HepG2 (cell line): ENCODE results near the gene POU2F2. TPM values are rescaled to one million over a fixed set of nuclear protein-coding genes. Genes with fewer than 3 reads are reported as not detected.

Experiments
- ATAC-seq: fragments of 200-7000 bp; cut with Tn5 transposase; 3 replicates; pipeline ENCODE4 v1.9.1; 2020; ENCODE audit warnings: mild to moderate bottlenecking, moderate library complexity
- BruUV-seq: library from RNA; stranded (reverse); fragments of 400-500 nt; replicated peaks from 2 replicates; lab custom pipeline; 2021; lab: Mats Ljungman, UMichigan
- CTCF ChIA-PET: fragments of 300-600 bp; formaldehyde crosslinking; extraction: SDS; loops from one replicate; lab custom pipeline; 2021; ENCODE audit warnings: low total read pairs, inconsistent platforms, low intra/inter-chr PET ratio; lab: Yijun Ruan, JAX
- POLR2A ChIA-PET: fragments of 350-600 bp; sonication (Branson Sonifier 250); formaldehyde crosslinking; loops from one replicate; lab custom pipeline; 2020; ENCODE audit warnings: antibody characterized with exemption, inconsistent platforms; lab: Yijun Ruan, JAX
- DNase-seq: peaks from one replicate; pipeline ENCODE4 v3.0.0-alpha.2; 2015; ENCODE audit warnings: low spot score
- FAIRE-seq: peaks from 3 replicates; lab custom pipeline; 2011; peaks lifted over from hg19 to GRCh38; lab: Jason Lieb, UNC
- H2AFZ ChIP-seq: one replicate; pipeline ENCODE4 v1.6.1; 2011; ENCODE audit warnings: low read length, inconsistent platforms
- H3K27ac ChIP-seq: fragments of 300-600 bp; 3 replicates; pipeline ENCODE4 v1.8.0; 2011; ENCODE audit warnings: mixed run types, mild to moderate bottlenecking, mixed read lengths, low read length, inconsistent platforms; ENCODE audit not compliant: insufficient read depth; ENCODE audit errors: extremely low read length
- H3K27me3 ChIP-seq, 2 experiments: fragments of 200-600 bp in 1 of 2; 2 replicates in 1 of 2; 3 replicates in 1 of 2; pipeline versions ENCODE4 v1.6.0 to v1.8.0; 2011; ENCODE audit warnings: low read length in 2 of 2, mild to moderate bottlenecking in 2 of 2, moderate library complexity in 2 of 2, inconsistent platforms in 1 of 2; ENCODE audit not compliant: insufficient read depth in 2 of 2, control insufficient read depth in 1 of 2
- H3K36me3 ChIP-seq, 2 experiments: fragments of 200-600 bp in 1 of 2; replicated peaks in 1 of 2; 2 replicates in 1 of 2; 3 replicates in 1 of 2; pipeline versions ENCODE4 v1.5.1 to v1.8.0; 2011; ENCODE audit warnings: low read length in 2 of 2, inconsistent platforms in 1 of 2; ENCODE audit not compliant: insufficient read depth in 2 of 2, control insufficient read depth in 1 of 2
- H3K4me1 ChIP-seq: 2 replicates; pipeline ENCODE4 v1.5.1; 2012; ENCODE audit warnings: low read length, inconsistent platforms; ENCODE audit not compliant: insufficient read depth
- H3K4me2 ChIP-seq: 2 replicates; pipeline ENCODE4 v1.6.0; 2011; ENCODE audit warnings: low read depth, low read length, inconsistent platforms
- H3K4me3 ChIP-seq, 3 experiments: fragments of 200-600 bp in 1 of 3; sonication (generic), shearing (Covaris generic) in 1 of 3; replicated peaks in 1 of 3; 2 replicates each; pipeline ENCODE4 v1.5.1; 2011 to 2016; ENCODE audit warnings: low read length in 3 of 3, inconsistent platforms in 2 of 3, low read depth in 2 of 3, mild to moderate bottlenecking in 2 of 3, control low read depth in 1 of 3, mixed read lengths in 1 of 3; ENCODE audit not compliant: insufficient read depth in 1 of 3
- H3K79me2 ChIP-seq: one replicate; pipeline ENCODE4 v1.6.1; 2011; ENCODE audit warnings: low read length, inconsistent platforms; ENCODE audit not compliant: insufficient read depth
- H3K9ac ChIP-seq: 2 replicates; pipeline ENCODE4 v1.6.0; 2011; ENCODE audit warnings: mild to moderate bottlenecking, low read depth, low read length, inconsistent platforms; ENCODE audit not compliant: insufficient read depth
- H3K9me3 ChIP-seq: 2 replicates; pipeline ENCODE4 v1.5.1; 2012; ENCODE audit warnings: mild to moderate bottlenecking, low read length
- H4K20me1 ChIP-seq: 2 replicates; pipeline ENCODE4 v1.6.0; 2011; ENCODE audit warnings: inconsistent platforms, mild to moderate bottlenecking, low read length, moderate library complexity; ENCODE audit not compliant: insufficient read depth
- AHR ChIP-seq: IDR thresholded peaks from 2 replicates; pipeline ENCODE4 v1.6.1; 2018; ENCODE audit warnings: missing genetic modification reagents, missing compliant biosample characterization
- FOXP1 ChIP-seq, 2 experiments: fragments of 450-650 bp in 1 of 2; IDR thresholded peaks; 2 replicates each; pipeline ENCODE4 v1.6.1; 2017 to 2018; ENCODE audit warnings: antibody characterized with exemption in 1 of 2
- JUNB ChIP-seq: sonication (generic); formaldehyde crosslinking; IDR thresholded peaks from 2 replicates; pipeline ENCODE4 v1.8.0; 2022; ENCODE audit warnings: missing genetic modification reagents, mild to moderate bottlenecking, borderline replicate concordance
- KDM2A ChIP-seq: sonication (generic); formaldehyde crosslinking; IDR thresholded peaks from 2 replicates; pipeline ENCODE4 v1.4.0; 2020; ENCODE audit warnings: low read depth, missing genetic modification reagents, borderline replicate concordance
- MEIS1 ChIP-seq: sonication (generic); formaldehyde crosslinking; IDR thresholded peaks from 2 replicates; pipeline ENCODE4 v1.9.0; 2021; ENCODE audit warnings: mild to moderate bottlenecking, missing genetic modification reagents, moderate library complexity, borderline replicate concordance
- NPAS2 ChIP-seq: sonication (generic); formaldehyde crosslinking; IDR thresholded peaks from 2 replicates; pipeline ENCODE4 v1.8.0; 2022; ENCODE audit warnings: mild to moderate bottlenecking, missing genetic modification reagents, borderline replicate concordance
- SIX1 ChIP-seq: sonication (generic); formaldehyde crosslinking; IDR thresholded peaks from 2 replicates; pipeline ENCODE4 v1.4.0; 2020; ENCODE audit warnings: missing genetic modification reagents, borderline replicate concordance
- ZBTB7B ChIP-seq: sonication (generic); formaldehyde crosslinking; IDR thresholded peaks from 2 replicates; pipeline ENCODE4 v1.4.0; 2020; ENCODE audit warnings: missing genetic modification reagents
- ZIK1 ChIP-seq: sonication (generic); formaldehyde crosslinking; IDR thresholded peaks from 2 replicates; pipeline ENCODE4 v1.5.0; 2020; ENCODE audit warnings: mild to moderate bottlenecking, low read depth, missing genetic modification reagents, borderline replicate concordance
- ZNF136 ChIP-seq: sonication (generic); formaldehyde crosslinking; IDR thresholded peaks from 2 replicates; pipeline ENCODE4 v1.8.1; 2022; ENCODE audit warnings: low read depth, mild to moderate bottlenecking, moderate library complexity, missing genetic modification reagents
- ZNF34 ChIP-seq: sonication (generic); formaldehyde crosslinking; IDR thresholded peaks from 2 replicates; pipeline ENCODE4 v1.4.0; 2020; ENCODE audit warnings: mild to moderate bottlenecking, missing genetic modification reagents, borderline replicate concordance
- ZNF557 ChIP-seq: sonication (generic); formaldehyde crosslinking; IDR thresholded peaks from 2 replicates; pipeline ENCODE4 v1.4.0; 2020; ENCODE audit warnings: missing genetic modification reagents
- ZNF83 ChIP-seq: sonication (generic); formaldehyde crosslinking; IDR thresholded peaks from 2 replicates; pipeline ENCODE4 v1.4.0; 2020; ENCODE audit warnings: missing genetic modification reagents, mild to moderate bottlenecking, borderline replicate concordance
- WGBS: methylation state at CpG from one replicate; pipeline ENCODE4 v1.1.6; 2017; ENCODE audit warnings: low lambda C conversion rate; 5-methylcytosine and 5-hydroxymethylcytosine counted together
- in situ Hi-C: cut with HindIII; loops from 2 replicates; pipeline ENCODE4 v1.10.0; 2017; ENCODE audit warnings: low pct_unique_long_range_greater_than_20kb; ENCODE audit not compliant: extremely low pct_ligation_motif_present
- intact Hi-C: fragments of 100-400 bp; cut with micrococcal nuclease; formaldehyde crosslinking; loops from one replicate; pipeline ENCODE4 v1.10.0; 2022; ENCODE audit not compliant: unreplicated experiment
- polyA plus RNA-seq, 8 experiments: library from polyadenylated mRNA; depleted of rRNA in 3 of 8; stranded (reverse) in 7 of 8; unstranded in 1 of 8; fragments of >200 nt; fragmentation: Illumina TruSeq in 4 of 8; extraction: Trizol in 4 of 8; gene quantifications; 2 replicates each; pipeline versions ENCODE4 v1.2.1 to v1.2.3, GENCODE V29; 2011 to 2016; ENCODE audit warnings: low read depth in 4 of 8, missing spikeins in 1 of 8, mixed read lengths in 1 of 8; ENCODE audit not compliant: insufficient read depth in 1 of 8
- total RNA-seq, 5 experiments: library from RNA; depleted of rRNA; stranded (reverse); fragments of >200 nt; fragmentation: Illumina TruSeq; extraction: Trizol; gene quantifications; 2 replicates each; pipeline ENCODE4 v1.2.3, GENCODE V29; 2016; ENCODE audit warnings: low read depth in 1 of 5
- TF ChIP-seq, protein P1 (sequence below): sonication (generic); formaldehyde crosslinking; IDR thresholded peaks from 2 replicates; pipeline ENCODE4 v1.5.1; 2020; ENCODE audit warnings: missing genetic modification reagents, mild to moderate bottlenecking, borderline replicate concordance
- TF ChIP-seq, protein P2 (sequence below): IDR thresholded peaks from 2 replicates; pipeline ENCODE4 v1.6.1; 2016; ENCODE audit warnings: missing genetic modification reagents, missing compliant biosample characterization
- TF ChIP-seq, protein P3 (sequence below): IDR thresholded peaks from 2 replicates; pipeline ENCODE4 v1.6.1; 2016

The POU2F2 gene
- total and polyA plus RNA-seq, 2 of the 13 experiments (the other 11 are each of a cell fraction or from before 2014, with no cell fraction given): 0.09 to 0.17 TPM

DNA sequence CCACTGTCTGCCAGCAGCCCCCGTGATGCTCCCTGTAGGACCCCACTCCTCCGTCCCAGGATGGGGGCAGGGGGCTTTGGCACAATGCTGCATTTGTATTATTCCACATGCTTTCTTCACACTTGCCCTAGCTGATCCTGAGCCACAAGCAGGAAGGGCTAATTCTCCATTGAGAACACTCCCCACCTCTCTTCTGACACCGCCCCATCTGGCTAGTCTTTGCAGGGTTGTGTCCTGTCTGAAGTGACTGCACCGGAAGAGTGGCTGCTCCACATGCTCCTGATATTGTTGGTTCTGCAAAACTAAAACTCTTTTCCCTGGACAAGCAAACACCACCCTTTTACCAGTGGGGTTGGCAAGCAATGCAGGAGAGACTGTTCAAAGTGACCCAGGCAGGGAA is 38.3 kb downstream of the POU2F2 start (continued):
- TF ChIP-seq SIX1 (CRISPR knock-in tag) (no peak), ZIK1 (CRISPR knock-in tag) (no peak), JUNB (CRISPR knock-in tag) (no peak), ZNF136 (CRISPR knock-in tag) (no peak)

DNA sequence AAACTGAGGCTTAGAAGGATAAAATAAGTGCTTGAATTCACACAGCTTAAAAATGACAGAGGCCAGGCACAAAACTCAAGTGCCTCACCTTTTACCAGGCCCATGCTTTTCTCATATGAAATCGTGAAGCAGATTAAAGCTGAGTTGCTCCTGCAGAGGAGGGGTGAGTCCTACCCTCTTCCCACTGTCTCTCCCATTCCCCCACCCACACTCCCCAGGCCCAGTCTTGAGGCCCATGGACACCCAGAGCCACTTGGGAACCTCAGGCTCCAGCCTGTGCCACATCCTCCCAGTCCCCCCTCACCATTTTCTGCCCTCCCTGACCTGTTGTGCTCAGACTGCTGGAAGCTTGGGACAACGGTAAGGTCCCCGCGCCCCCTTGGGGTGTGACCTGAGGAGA is 38.7 kb downstream of the POU2F2 start:
- WGBS: 10% methylated on average over 2 of the region's 4 CpGs
- Histone ChIP-seq H3K36me3 (no peaks in the 10 kb centered on the region), H3K4me3 (no peak overlapping the region), H3K9ac (no peak overlapping the region), H3K9me3 (no peaks in the 10 kb centered on the region), H3K27me3 (peaks cover 1 to 28% of the 10 kb centered on the region in 2 experiments; a peak in 4 of 5 replicates), H3K4me2 (no peak overlapping the region), H3K4me1 (peaks cover 5% of the 10 kb centered on the region; the same call in 1 of the 2 replicates), H4K20me1 (no peaks in the 10 kb centered on the region), H3K27ac (no peak overlapping the region), H3K79me2 (no peaks in the 10 kb centered on the region), H2AFZ (no peak overlapping the region)
- CTCF ChIA-PET: no interaction called here
- POLR2A ChIA-PET: no interaction called here
- BruUV-seq: no TSS peak
- no peak for DNase-seq
- FAIRE-seq: no peak
- in situ Hi-C loops: no loop called here
- ATAC-seq: no peak
- intact Hi-C loops: no loop called here
- TF ChIP-seq MEIS1 (CRISPR knock-in tag): no peak
- TF ChIP-seq, protein P1, sequence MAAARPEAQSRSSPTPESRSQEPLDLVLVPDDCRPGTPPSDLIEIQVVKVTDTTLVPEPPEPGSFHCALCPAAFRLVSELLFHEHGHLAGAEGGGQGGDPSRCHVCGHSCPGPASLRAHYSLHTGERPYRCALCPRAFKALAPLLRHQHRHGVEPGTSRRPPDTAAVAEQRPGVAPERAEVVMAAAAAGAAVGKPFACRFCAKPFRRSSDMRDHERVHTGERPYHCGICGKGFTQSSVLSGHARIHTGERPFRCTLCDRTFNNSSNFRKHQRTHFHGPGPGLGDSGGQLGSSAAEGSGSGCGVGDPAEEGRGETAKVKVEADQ (CRISPR knock-in tag): no peak
- no peak for TF ChIP-seq FOXP1 (IDR thresholded peaks at IDR 0.05)
- TF ChIP-seq FOXP1 (CRISPR knock-in tag; IDR thresholded peaks at IDR 0.05): no peak
- no peak for TF ChIP-seq AHR
- TF ChIP-seq, protein P2, sequence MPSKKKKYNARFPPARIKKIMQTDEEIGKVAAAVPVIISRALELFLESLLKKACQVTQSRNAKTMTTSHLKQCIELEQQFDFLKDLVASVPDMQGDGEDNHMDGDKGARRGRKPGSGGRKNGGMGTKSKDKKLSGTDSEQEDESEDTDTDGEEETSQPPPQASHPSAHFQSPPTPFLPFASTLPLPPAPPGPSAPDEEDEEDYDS: no peak
- no peak for TF ChIP-seq ZNF34
- TF ChIP-seq, protein P3, sequence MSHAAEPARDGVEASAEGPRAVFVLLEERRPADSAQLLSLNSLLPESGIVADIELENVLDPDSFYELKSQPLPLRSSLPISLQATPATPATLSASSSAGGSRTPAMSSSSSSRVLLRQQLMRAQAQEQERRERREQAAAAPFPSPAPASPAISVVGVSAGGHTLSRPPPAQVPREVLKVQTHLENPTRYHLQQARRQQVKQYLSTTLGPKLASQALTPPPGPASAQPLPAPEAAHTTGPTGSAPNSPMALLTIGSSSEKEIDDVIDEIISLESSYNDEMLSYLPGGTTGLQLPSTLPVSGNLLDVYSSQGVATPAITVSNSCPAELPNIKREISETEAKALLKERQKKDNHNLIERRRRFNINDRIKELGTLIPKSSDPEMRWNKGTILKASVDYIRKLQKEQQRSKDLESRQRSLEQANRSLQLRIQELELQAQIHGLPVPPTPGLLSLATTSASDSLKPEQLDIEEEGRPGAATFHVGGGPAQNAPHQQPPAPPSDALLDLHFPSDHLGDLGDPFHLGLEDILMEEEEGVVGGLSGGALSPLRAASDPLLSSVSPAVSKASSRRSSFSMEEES (CRISPR knock-in tag): no peak
- no peak for TF ChIP-seq NPAS2
- TF ChIP-seq KDM2A (CRISPR knock-in tag): no peak
- TF ChIP-seq ZNF83 (CRISPR knock-in tag): no peak
- no peak for TF ChIP-seq ZNF557 (CRISPR knock-in tag)
- TF ChIP-seq ZIK1 (CRISPR knock-in tag): no peak
- no peak for TF ChIP-seq ZBTB7B (CRISPR knock-in tag)
